HCT116 (cell line): ENCODE data around the gene MRM3. TPM values are rescaled to one million over a fixed set of nuclear protein-coding genes. Genes with fewer than 3 reads are reported as not detected.

ENCODE experiments used
- ATAC-seq: fragments of 200-7000 bp; cut with Tn5 transposase; 2 replicates; pipeline ENCODE4 v1.9.1; 2020; ENCODE audit warnings: mild to moderate bottlenecking, moderate library complexity
- BruUV-seq: library from RNA; stranded (reverse); fragments of 400-500 nt; replicated peaks from 2 replicates; lab custom pipeline; 2021; lab: Mats Ljungman, UMichigan
- CTCF ChIA-PET: fragments of 300-600 bp; sonication (Branson Sonifier 250); formaldehyde crosslinking; loops from one replicate; lab custom pipeline; 2021; ENCODE audit warnings: antibody characterized with exemption; lab: Charles Lee
- POLR2A ChIA-PET: fragments of 300-600, 350-600 bp; sonication (Branson Sonifier 250); formaldehyde crosslinking; loops from one replicate; lab custom pipeline; 2021; ENCODE audit warnings: antibody characterized with exemption; lab: Charles Lee
- RAD21 ChIA-PET, 2 experiments: fragments of 300-600 bp; sonication (Branson Sonifier 250); formaldehyde crosslinking; loops; one replicate each; lab custom pipeline; 2023; ENCODE audit warnings: low total read pairs in 2 of 2; ENCODE audit not compliant: uncharacterized antibody in 2 of 2, unreplicated experiment in 2 of 2, low non-redundant PET in 1 of 2; lab: Charles Lee
- DNase-seq: peaks from one replicate; pipeline ENCODE4 v3.0.0-alpha.2; 2010; ENCODE audit warnings: low read depth, low spot score
- H2AFZ ChIP-seq: fragments of 200-600 bp; shearing (Covaris generic), sonication (generic); 2 replicates; pipeline ENCODE4 v1.6.1; 2017; ENCODE audit warnings: low read depth, mixed run types, mixed read lengths, antibody characterized with exemption, low read length; ENCODE audit not compliant: poor library complexity, severe bottlenecking
- H3K27ac ChIP-seq: 2 replicates; pipeline ENCODE4 v1.5.1; 2012; ENCODE audit warnings: low read depth, low read length
- H3K27me3 ChIP-seq: fragments of 200-600 bp; sonication (generic); 2 replicates; pipeline ENCODE4 v1.6.1; 2016; ENCODE audit warnings: mixed run types, low read length, mixed read lengths; ENCODE audit not compliant: insufficient read depth
- H3K36me3 ChIP-seq, 2 experiments: fragments of 200-500 bp in 1 of 2; fragments of 200-600 bp in 1 of 2; sonication (Bioruptor generic) in 1 of 2; sonication (generic) in 1 of 2; 2 replicates each; pipeline versions ENCODE4 v1.5.1 to v1.6.1; 2014 to 2016; ENCODE audit warnings: low read length in 2 of 2, inconsistent platforms in 1 of 2, mixed read lengths in 1 of 2, mixed run types in 1 of 2; ENCODE audit not compliant: insufficient read depth in 2 of 2, control insufficient read depth in 1 of 2
- H3K4me1 ChIP-seq, 2 experiments: fragments of 200-600 bp in 1 of 2; sonication (generic) in 1 of 2; 2 replicates each; pipeline versions ENCODE4 v1.5.1 to v1.6.1; 2012 to 2017; ENCODE audit warnings: low read length in 2 of 2, inconsistent platforms in 1 of 2, mild to moderate bottlenecking in 1 of 2, mixed read lengths in 1 of 2, mixed run types in 1 of 2, moderate library complexity in 1 of 2; ENCODE audit not compliant: insufficient read depth in 2 of 2, control insufficient read depth in 1 of 2
- H3K4me2 ChIP-seq: fragments of 200-600 bp; sonication (generic); 2 replicates; pipeline ENCODE4 v1.6.1; 2017; ENCODE audit warnings: mixed run types, low read length, mixed read lengths
- H3K4me3 ChIP-seq, 2 experiments: fragments of 200-600 bp in 1 of 2; sonication (generic) in 1 of 2; replicated peaks in 1 of 2; 2 replicates each; pipeline ENCODE4 v1.5.1; 2011 to 2016; ENCODE audit warnings: low read length in 2 of 2, control low read depth in 1 of 2, low read depth in 1 of 2, mild to moderate bottlenecking in 1 of 2, mixed read lengths in 1 of 2, mixed run types in 1 of 2
- H3K79me2 ChIP-seq: fragments of 200-600 bp; sonication (generic); 2 replicates; pipeline ENCODE4 v1.6.1; 2017; ENCODE audit warnings: mild to moderate bottlenecking, mixed run types, low read length, moderate library complexity, mixed read lengths; ENCODE audit not compliant: insufficient read depth
- H3K9ac ChIP-seq: fragments of 200-600 bp; sonication (generic); 2 replicates; pipeline ENCODE4 v1.6.1; 2016; ENCODE audit warnings: low read length, mixed read lengths
- H3K9me2 ChIP-seq: fragments of 200-600 bp; sonication (generic), shearing (Covaris generic); 2 replicates; pipeline ENCODE4 v1.6.1; 2017; ENCODE audit warnings: mixed run types, mild to moderate bottlenecking, moderate library complexity; ENCODE audit not compliant: insufficient read depth
- H3K9me3 ChIP-seq, 2 experiments: fragments of 200-500 bp in 1 of 2; fragments of 200-600 bp in 1 of 2; sonication (Bioruptor generic) in 1 of 2; sonication (generic) in 1 of 2; 2 replicates each; pipeline ENCODE4 v1.6.1; 2014 to 2017; ENCODE audit warnings: low read length in 2 of 2, mixed read lengths in 2 of 2, inconsistent platforms in 1 of 2, low read depth in 1 of 2, mild to moderate bottlenecking in 1 of 2, mixed run types in 1 of 2, moderate library complexity in 1 of 2; ENCODE audit not compliant: control insufficient read depth in 1 of 2, insufficient read depth in 1 of 2
- H4K20me1 ChIP-seq: fragments of 200-600 bp; sonication (generic), shearing (Covaris generic); 2 replicates; pipeline ENCODE4 v1.6.1; 2017; ENCODE audit warnings: mixed run types, mild to moderate bottlenecking, moderate library complexity; ENCODE audit not compliant: insufficient read depth
- CEBPB ChIP-seq: IDR thresholded peaks from 2 replicates; pipeline ENCODE4 v1.6.1; 2012; ENCODE audit warnings: low read depth
- ELF1 ChIP-seq: IDR thresholded peaks from 2 replicates; pipeline ENCODE4 v1.6.1; 2012; ENCODE audit warnings: low read depth, borderline replicate concordance
- EZH2 ChIP-seq: fragments of 200-600 bp; sonication (generic); IDR thresholded peaks from 2 replicates; pipeline ENCODE4 v1.6.1; 2017; ENCODE audit warnings: antibody characterized with exemption, mixed run types
- JUND ChIP-seq: IDR thresholded peaks from 2 replicates; pipeline ENCODE4 v1.6.1; 2012
- MAX ChIP-seq: IDR thresholded peaks from 2 replicates; pipeline ENCODE4 v1.6.1; 2012
- RAD21 ChIP-seq: IDR thresholded peaks from 2 replicates; pipeline ENCODE4 v1.6.1; 2012; ENCODE audit warnings: low read depth, mild to moderate bottlenecking
- SP1 ChIP-seq: IDR thresholded peaks from 2 replicates; pipeline ENCODE4 v1.6.1; 2012; ENCODE audit warnings: low read depth
- TCF7L2 ChIP-seq: IDR thresholded peaks from 2 replicates; pipeline ENCODE4 v1.7.0; 2011; ENCODE audit warnings: borderline replicate concordance, inconsistent platforms; ENCODE audit not compliant: insufficient read depth, insufficient read length; ENCODE audit errors: extremely low read depth
- YY1 ChIP-seq: IDR thresholded peaks from 2 replicates; pipeline ENCODE4 v1.6.1; 2011; ENCODE audit warnings: low read length, low read depth, moderate library complexity, mild to moderate bottlenecking; ENCODE audit not compliant: insufficient replicate concordance; ENCODE audit errors: extremely low read depth
- ZFX ChIP-seq: fragments of 450-650 bp; IDR thresholded peaks from 2 replicates; pipeline ENCODE4 v1.6.1; 2017
- ZNF274 ChIP-seq: fragments of 200-500 bp; sonication (Bioruptor generic); IDR thresholded peaks from 2 replicates; pipeline ENCODE4 v1.6.1; 2014; ENCODE audit warnings: mild to moderate bottlenecking, low read depth, low read length, inconsistent platforms
- intact Hi-C: fragments of 100-400 bp; cut with micrococcal nuclease; formaldehyde crosslinking; loops from 2 replicates; pipeline ENCODE4 v1.10.0; 2022
- total RNA-seq: library from RNA; stranded (reverse); gene quantifications from one replicate; pipeline ENCODE4 v1.2.1, GENCODE V29; 2021; ENCODE audit not compliant: unreplicated experiment
- TF ChIP-seq, protein P1 (sequence below): IDR thresholded peaks from 2 replicates; pipeline ENCODE4 v1.6.1; 2012

The MRM3 gene
- total RNA-seq, 1 experiment from 2014 or later, result 32.6 TPM

GRCh38 chr17:802901-803881 is 21.0 kb downstream of the MRM3 start:
- no peak overlapping the region for H3K9ac ChIP-seq
- RAD21 ChIA-PET, result no interaction called here
- no peak overlapping the region for H3K4me2 ChIP-seq
- no peak for TF ChIP-seq RAD21
- no peak for TF ChIP-seq JUND
- no peak for TF ChIP-seq ELF1
- no peak for TF ChIP-seq ZFX
- no peak for TF ChIP-seq TCF7L2
- TF ChIP-seq, protein P1, sequence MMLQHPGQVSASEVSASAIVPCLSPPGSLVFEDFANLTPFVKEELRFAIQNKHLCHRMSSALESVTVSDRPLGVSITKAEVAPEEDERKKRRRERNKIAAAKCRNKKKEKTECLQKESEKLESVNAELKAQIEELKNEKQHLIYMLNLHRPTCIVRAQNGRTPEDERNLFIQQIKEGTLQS, result no peak
- no peak for TF ChIP-seq YY1
- no peak for TF ChIP-seq SP1
- no peak for TF ChIP-seq CEBPB
- TF ChIP-seq MAX, result no peak
- TF ChIP-seq EZH2, result no peak
- no peak for TF ChIP-seq ZNF274
- H3K27me3 ChIP-seq, result no peaks in the 10 kb centered on the region
- POLR2A ChIA-PET, result no interaction called here
- CTCF ChIA-PET, result interaction anchor here (1.0 kb wide), 1 partner anchor 178 kb away, joined by 3 read pairs; no protein-coding TSS in a partner anchor
- no peak overlapping the region for H2AFZ ChIP-seq
- no peak overlapping the region for H3K27ac ChIP-seq
- intact Hi-C loops, result no loop called here
- DNase-seq, result no peak
- H3K9me3 ChIP-seq, result no peaks in the 10 kb centered on the region
- no peaks in the 10 kb centered on the region for H3K4me1 ChIP-seq
- no peak overlapping the region for H3K4me3 ChIP-seq
- BruUV-seq, result no TSS peak
- H4K20me1 ChIP-seq, result no peaks in the 10 kb centered on the region
- H3K9me2 ChIP-seq, result no peaks in the 10 kb centered on the region
- ATAC-seq, result no peak
- peaks cover 3 to 8% of the 10 kb centered on the region in 2 experiments; a peak in 2 of 4 replicates for H3K36me3 ChIP-seq
- no peaks in the 10 kb centered on the region; the same call in 1 of the 2 replicates for H3K79me2 ChIP-seq
